ENCODE results near the gene WNK3.

- TF ChIP-seq, protein P1, sequence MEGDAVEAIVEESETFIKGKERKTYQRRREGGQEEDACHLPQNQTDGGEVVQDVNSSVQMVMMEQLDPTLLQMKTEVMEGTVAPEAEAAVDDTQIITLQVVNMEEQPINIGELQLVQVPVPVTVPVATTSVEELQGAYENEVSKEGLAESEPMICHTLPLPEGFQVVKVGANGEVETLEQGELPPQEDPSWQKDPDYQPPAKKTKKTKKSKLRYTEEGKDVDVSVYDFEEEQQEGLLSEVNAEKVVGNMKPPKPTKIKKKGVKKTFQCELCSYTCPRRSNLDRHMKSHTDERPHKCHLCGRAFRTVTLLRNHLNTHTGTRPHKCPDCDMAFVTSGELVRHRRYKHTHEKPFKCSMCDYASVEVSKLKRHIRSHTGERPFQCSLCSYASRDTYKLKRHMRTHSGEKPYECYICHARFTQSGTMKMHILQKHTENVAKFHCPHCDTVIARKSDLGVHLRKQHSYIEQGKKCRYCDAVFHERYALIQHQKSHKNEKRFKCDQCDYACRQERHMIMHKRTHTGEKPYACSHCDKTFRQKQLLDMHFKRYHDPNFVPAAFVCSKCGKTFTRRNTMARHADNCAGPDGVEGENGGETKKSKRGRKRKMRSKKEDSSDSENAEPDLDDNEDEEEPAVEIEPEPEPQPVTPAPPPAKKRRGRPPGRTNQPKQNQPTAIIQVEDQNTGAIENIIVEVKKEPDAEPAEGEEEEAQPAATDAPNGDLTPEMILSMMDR (IDR thresholded peaks at IDR 0.05; ENCODE audit: low read depth, low read length, missing input control) = no peak
- TF ChIP-seq RAD21 (IDR thresholded peaks at IDR 0.05) = no peak
- TF ChIP-seq, protein P2, sequence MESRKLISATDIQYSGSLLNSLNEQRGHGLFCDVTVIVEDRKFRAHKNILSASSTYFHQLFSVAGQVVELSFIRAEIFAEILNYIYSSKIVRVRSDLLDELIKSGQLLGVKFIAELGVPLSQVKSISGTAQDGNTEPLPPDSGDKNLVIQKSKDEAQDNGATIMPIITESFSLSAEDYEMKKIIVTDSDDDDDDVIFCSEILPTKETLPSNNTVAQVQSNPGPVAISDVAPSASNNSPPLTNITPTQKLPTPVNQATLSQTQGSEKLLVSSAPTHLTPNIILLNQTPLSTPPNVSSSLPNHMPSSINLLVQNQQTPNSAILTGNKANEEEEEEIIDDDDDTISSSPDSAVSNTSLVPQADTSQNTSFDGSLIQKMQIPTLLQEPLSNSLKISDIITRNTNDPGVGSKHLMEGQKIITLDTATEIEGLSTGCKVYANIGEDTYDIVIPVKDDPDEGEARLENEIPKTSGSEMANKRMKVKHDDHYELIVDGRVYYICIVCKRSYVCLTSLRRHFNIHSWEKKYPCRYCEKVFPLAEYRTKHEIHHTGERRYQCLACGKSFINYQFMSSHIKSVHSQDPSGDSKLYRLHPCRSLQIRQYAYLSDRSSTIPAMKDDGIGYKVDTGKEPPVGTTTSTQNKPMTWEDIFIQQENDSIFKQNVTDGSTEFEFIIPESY (IDR thresholded peaks at IDR 0.05) = no peak
- TF ChIP-seq MAX (IDR thresholded peaks at IDR 0.05) = no peak
- no peak for TF ChIP-seq JUND (IDR thresholded peaks at IDR 0.05)
- TF ChIP-seq, protein P3, sequence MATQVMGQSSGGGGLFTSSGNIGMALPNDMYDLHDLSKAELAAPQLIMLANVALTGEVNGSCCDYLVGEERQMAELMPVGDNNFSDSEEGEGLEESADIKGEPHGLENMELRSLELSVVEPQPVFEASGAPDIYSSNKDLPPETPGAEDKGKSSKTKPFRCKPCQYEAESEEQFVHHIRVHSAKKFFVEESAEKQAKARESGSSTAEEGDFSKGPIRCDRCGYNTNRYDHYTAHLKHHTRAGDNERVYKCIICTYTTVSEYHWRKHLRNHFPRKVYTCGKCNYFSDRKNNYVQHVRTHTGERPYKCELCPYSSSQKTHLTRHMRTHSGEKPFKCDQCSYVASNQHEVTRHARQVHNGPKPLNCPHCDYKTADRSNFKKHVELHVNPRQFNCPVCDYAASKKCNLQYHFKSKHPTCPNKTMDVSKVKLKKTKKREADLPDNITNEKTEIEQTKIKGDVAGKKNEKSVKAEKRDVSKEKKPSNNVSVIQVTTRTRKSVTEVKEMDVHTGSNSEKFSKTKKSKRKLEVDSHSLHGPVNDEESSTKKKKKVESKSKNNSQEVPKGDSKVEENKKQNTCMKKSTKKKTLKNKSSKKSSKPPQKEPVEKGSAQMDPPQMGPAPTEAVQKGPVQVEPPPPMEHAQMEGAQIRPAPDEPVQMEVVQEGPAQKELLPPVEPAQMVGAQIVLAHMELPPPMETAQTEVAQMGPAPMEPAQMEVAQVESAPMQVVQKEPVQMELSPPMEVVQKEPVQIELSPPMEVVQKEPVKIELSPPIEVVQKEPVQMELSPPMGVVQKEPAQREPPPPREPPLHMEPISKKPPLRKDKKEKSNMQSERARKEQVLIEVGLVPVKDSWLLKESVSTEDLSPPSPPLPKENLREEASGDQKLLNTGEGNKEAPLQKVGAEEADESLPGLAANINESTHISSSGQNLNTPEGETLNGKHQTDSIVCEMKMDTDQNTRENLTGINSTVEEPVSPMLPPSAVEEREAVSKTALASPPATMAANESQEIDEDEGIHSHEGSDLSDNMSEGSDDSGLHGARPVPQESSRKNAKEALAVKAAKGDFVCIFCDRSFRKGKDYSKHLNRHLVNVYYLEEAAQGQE (IDR thresholded peaks at IDR 0.05) = no peak
- no peak for TF ChIP-seq TAF1 (conservative IDR thresholded peaks at IDR 0.05)
- no peak for TF ChIP-seq YY1 (IDR thresholded peaks at IDR 0.05)
Measured at GRCh38 chrX:54230435-54231148, 127.3 kb downstream of the WNK3 start.
